HEK293 (cell line): ENCODE data around the gene ZFP2.

Source experiments
- ZSCAN16 ChIP-seq: fragments of 450-650 bp; formaldehyde crosslinking; IDR thresholded peaks from 2 replicates; pipeline ENCODE4 v1.5.1; 2016; ENCODE audit warnings: missing biosample characterization, missing genetic modification characterization
- TF ChIP-seq, protein P1 (sequence below): fragments of 450-650 bp; formaldehyde crosslinking; IDR thresholded peaks from 2 replicates; pipeline ENCODE4 v1.5.1; 2016; ENCODE audit warnings: missing biosample characterization, missing genetic modification characterization
- TF ChIP-seq, protein P2 (sequence below): fragments of 450-650 bp; formaldehyde crosslinking; IDR thresholded peaks from 2 replicates; pipeline ENCODE4 v1.5.1; 2016; ENCODE audit warnings: missing biosample characterization, missing genetic modification characterization, low read depth

DNA sequence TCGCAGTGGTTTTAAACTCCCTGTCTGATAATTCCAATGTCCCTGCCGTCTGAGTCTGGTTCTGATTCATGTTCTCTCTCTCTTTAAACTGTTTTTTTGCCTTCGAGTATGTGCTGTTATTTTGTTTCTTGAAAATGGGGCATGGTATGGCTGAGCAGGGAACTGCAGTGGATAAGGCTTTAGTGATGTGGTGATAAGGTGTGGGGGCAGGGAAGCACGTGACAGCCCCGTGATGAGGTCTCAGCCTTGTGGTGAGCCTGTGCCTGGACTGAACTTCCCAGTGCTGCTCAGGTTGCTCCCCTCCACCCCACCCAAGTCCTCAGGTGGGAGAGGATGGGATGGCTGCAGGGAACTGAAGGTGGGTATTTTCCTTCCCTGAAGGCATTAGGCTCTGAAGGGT lies 41.4 kb upstream of the ZFP2 start:
- TF ChIP-seq, protein P1, sequence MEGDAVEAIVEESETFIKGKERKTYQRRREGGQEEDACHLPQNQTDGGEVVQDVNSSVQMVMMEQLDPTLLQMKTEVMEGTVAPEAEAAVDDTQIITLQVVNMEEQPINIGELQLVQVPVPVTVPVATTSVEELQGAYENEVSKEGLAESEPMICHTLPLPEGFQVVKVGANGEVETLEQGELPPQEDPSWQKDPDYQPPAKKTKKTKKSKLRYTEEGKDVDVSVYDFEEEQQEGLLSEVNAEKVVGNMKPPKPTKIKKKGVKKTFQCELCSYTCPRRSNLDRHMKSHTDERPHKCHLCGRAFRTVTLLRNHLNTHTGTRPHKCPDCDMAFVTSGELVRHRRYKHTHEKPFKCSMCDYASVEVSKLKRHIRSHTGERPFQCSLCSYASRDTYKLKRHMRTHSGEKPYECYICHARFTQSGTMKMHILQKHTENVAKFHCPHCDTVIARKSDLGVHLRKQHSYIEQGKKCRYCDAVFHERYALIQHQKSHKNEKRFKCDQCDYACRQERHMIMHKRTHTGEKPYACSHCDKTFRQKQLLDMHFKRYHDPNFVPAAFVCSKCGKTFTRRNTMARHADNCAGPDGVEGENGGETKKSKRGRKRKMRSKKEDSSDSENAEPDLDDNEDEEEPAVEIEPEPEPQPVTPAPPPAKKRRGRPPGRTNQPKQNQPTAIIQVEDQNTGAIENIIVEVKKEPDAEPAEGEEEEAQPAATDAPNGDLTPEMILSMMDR (tag by site-specific recombination), result no peak
- TF ChIP-seq, protein P2, sequence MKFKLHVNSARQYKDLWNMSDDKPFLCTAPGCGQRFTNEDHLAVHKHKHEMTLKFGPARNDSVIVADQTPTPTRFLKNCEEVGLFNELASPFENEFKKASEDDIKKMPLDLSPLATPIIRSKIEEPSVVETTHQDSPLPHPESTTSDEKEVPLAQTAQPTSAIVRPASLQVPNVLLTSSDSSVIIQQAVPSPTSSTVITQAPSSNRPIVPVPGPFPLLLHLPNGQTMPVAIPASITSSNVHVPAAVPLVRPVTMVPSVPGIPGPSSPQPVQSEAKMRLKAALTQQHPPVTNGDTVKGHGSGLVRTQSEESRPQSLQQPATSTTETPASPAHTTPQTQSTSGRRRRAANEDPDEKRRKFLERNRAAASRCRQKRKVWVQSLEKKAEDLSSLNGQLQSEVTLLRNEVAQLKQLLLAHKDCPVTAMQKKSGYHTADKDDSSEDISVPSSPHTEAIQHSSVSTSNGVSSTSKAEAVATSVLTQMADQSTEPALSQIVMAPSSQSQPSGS, result no peak
- no peak for TF ChIP-seq ZSCAN16 (tag by site-specific recombination)
